ENCODE data around the gene METRNL.
"Not testable (repeated sequence)": the region's sequence is repeated elsewhere in the genome, so short reads cannot be mapped to it uniquely, and the experiment has no call there.

METRNL gene

GRCh38 chr17:83127431-83128160 is 48.2 kb downstream of the METRNL start:
- H3K4me3 ChIP-seq (ENCODE audit: low read depth, low read length) = no peak overlapping the region
- TF ChIP-seq CTCF (IDR thresholded peaks at IDR 0.05; ENCODE audit: borderline replicate concordance, insufficient read depth, low read depth, low read length) = no peak

- no peak overlapping the region for H3K4me3 ChIP-seq (ENCODE audit: low read depth, low read length)
- no peak for TF ChIP-seq CTCF (IDR thresholded peaks at IDR 0.05; ENCODE audit: borderline replicate concordance, insufficient read depth, low read depth, low read length)
Measured at GRCh38 chr17:83128306-83129240, 49.2 kb downstream of the METRNL start.

DNA sequence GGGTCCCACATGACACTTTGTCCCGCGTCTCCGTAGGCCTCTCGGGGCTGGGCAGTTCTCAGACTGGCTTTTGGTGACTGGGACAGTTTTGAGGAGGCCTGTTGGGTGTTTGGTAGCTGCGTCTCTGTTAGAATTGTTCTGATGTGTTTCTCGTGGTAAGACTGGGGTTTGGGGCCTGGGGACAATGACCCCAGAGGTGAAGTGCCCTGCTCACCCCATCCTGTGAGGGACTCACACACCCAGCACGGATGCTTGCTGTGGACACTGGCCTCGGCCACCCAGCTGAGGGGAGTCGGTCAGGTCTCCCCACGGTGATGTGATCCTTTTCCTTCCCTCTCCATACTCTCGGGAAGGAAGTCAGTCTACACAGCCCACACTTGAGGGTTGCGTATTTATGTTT is 50.3 kb downstream of the METRNL start:
- no peak for TF ChIP-seq CTCF (IDR thresholded peaks at IDR 0.05; ENCODE audit: borderline replicate concordance, insufficient read depth, low read depth, low read length)
- no peak overlapping the region for H3K4me3 ChIP-seq (ENCODE audit: low read depth, low read length)

GRCh38 chr17:83131401-83132011 is 52.1 kb downstream of the METRNL start:
- no peak overlapping the region for H3K4me3 ChIP-seq (ENCODE audit: low read depth, low read length)
- no peak for TF ChIP-seq CTCF (IDR thresholded peaks at IDR 0.05; ENCODE audit: borderline replicate concordance, insufficient read depth, low read depth, low read length)

DNA sequence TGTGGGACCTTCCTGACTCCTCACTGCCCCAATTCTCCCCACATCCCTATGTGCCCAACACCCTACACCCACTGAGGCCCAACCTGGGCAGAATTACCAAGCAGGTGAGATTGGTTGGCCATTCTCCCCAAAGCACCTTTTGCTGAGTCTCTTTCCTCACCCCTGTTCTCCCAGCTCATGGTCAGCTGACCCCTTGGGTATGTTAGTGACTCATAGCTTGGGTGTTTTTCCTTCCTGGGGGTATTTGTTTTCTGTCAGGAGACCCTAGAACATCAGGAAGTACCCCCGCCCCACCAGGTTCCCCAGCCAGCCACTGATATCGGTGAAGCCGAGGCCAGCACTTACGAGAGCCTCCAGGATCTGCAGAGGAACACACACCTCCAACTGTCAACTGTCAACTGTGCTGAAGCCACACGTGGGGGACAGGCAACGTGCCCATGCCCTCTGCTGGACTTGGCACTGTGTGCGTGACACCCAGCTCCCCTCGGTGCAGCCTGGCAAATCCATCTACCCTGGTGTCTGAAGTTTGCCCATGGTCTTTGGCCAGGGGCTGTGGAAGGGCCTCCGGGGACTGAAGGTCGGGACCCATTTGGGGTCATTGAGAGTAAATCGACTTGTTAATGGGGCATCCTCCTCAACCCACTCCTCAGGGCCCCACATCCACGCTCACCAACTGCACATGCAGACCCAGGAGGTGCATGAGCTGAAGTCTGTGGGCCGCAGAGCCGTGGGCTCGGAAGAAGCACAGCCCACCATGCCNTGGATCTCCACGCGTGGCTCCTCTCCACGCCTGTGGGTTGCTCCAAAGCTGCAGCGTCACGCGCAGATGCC is 53.1 kb downstream of the METRNL start:
- H3K4me3 ChIP-seq (ENCODE audit: low read depth, low read length) = no peak overlapping the region
- no peak for TF ChIP-seq CTCF (IDR thresholded peaks at IDR 0.05; ENCODE audit: borderline replicate concordance, insufficient read depth, low read depth, low read length)

GRCh38 chr17:83133302-83134121 is 54.1 kb downstream of the METRNL start:
- TF ChIP-seq CTCF (IDR thresholded peaks at IDR 0.05; ENCODE audit: borderline replicate concordance, insufficient read depth, low read depth, low read length) = no peak
- H3K4me3 ChIP-seq (ENCODE audit: low read depth, low read length) = no peak overlapping the region

GRCh38 chr17:83134456-83134855 is 55.0 kb downstream of the METRNL start:
- H3K4me3 ChIP-seq (ENCODE audit: low read depth, low read length) = not testable (repeated sequence)
